Fibroblast of villous mesenchyme (primary cell): Measurements from ENCODE around the gene MAST3. TPM values are rescaled to one million over a fixed set of nuclear protein-coding genes. Genes with fewer than 3 reads are reported as not detected.

Experiments used
- DNase-seq: peaks from one replicate; pipeline ENCODE4 v3.0.0-alpha.2; 2010; ENCODE audit warnings: low read depth
- H3K4me3 ChIP-seq: 2 replicates; pipeline ENCODE4 v1.5.1; 2011; ENCODE audit warnings: low read depth, mild to moderate bottlenecking, low read length
- CTCF ChIP-seq: IDR thresholded peaks from 2 replicates; pipeline ENCODE4 v1.5.1; 2012; ENCODE audit warnings: low read depth, mild to moderate bottlenecking, low read length; ENCODE audit not compliant: insufficient read depth
- total RNA-seq: library from RNA; depleted of rRNA; stranded (reverse); fragments of >200 nt; gene quantifications from 2 replicates; pipeline ENCODE4 v1.2.3, GENCODE V29; 2012

The MAST3 gene
- total RNA-seq, 1 donor = 3.0 TPM

- TF ChIP-seq CTCF = no peak
- no peak for DNase-seq
- no peak overlapping the region for H3K4me3 ChIP-seq
These were observed 1.3 kb upstream of the MAST3 start for GRCh38 chr19:18096258-18096657.

GRCh38 chr19:18097993-18098890 is 664 bp downstream of the MAST3 start:
- no peak for DNase-seq
- peak overlapping the region; percentile 73 for H3K4me3 ChIP-seq
- no peak for TF ChIP-seq CTCF

DNA sequence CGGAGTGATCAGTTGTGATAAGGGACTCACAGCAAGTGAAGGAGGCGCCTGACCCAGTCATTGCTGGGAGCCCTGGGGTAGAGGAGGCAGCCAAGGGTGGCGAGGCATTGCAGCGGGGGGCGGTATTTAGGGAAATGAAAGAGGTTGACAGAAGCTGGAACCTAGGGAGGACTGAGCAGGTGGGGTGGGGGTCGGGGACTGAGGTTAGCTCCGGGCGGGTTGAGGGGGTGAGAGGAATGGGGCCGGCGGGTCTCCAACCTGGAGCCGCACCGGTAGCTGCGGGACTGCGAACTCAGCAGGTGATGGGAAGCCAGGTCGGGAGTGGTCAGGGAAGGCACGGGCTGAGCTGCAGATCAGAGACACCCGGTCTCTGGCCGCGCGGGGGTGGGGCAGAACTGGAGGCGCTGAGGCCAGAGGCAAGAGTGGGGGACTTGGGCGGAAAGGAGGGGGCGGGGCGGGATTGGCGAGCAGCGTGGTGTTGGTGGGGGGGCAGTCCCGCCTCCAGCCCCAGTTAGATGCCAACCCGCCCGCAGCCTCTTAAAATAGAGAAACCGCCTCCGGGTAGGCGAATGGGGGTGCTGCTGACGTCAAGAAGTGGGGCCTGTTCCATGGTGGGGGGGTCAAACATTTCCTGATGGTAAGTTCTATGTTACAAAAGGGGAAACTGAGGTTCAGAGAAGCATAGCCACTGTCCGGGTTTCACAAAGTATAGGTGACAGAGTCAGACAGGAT is 1.5 kb downstream of the MAST3 start:
- TF ChIP-seq CTCF = no peak
- H3K4me3 ChIP-seq = peak overlapping the region; percentile 3
- no peak for DNase-seq

DNA sequence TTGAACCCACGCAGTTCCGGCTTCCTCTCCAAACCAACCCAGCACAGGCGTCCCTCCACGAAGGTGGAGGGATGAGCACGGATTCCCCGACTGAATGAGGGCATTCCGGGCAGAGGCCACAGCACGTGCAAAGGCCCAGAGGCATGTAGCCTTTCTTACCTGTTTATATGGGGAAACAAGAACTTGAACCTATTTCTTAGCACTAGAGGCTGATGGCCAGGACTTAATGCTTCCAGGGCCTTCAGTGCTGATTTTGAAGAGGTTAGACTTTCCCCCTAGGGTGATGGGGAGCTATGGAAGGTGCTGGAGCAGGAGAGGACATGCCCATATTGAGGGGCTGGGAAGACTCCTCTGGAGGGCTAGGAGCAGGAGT is 2.0 kb downstream of the MAST3 start:
- DNase-seq = no peak
- no peak for TF ChIP-seq CTCF
- no peak overlapping the region for H3K4me3 ChIP-seq

- DNase-seq = no peak
- TF ChIP-seq CTCF = no peak
- no peak overlapping the region for H3K4me3 ChIP-seq
These were observed 3.1 kb downstream of the MAST3 start for GRCh38 chr19:18100710-18101109.

DNA sequence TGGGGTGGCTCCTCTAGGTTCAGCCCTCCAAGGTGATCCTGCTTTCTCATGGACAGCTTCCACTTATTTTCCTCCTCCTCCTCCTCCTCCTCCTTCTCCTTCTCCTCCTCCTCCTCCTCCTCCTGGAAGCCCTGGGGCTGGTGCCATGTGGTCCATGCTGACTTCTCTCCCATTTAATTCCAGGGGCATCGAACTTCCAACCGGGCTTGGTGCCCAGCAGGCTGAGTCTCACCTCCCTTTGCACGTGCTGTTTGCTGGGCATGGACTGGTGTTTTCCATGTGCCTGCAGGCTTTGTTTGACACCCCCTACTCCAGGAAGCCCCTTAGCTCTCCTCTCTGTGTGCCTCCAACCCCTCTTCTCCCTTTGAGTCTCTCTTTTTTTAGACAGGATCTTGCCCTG is 3.7 kb downstream of the MAST3 start:
- no peak overlapping the region for H3K4me3 ChIP-seq
- no peak for TF ChIP-seq CTCF
- DNase-seq = no peak
